ENCODE results near the gene TRPM2.
"Not testable (repeated sequence)": the region's sequence is repeated elsewhere in the genome, so short reads cannot be mapped to it uniquely, and the experiment has no call there.

TRPM2 gene

DNA sequence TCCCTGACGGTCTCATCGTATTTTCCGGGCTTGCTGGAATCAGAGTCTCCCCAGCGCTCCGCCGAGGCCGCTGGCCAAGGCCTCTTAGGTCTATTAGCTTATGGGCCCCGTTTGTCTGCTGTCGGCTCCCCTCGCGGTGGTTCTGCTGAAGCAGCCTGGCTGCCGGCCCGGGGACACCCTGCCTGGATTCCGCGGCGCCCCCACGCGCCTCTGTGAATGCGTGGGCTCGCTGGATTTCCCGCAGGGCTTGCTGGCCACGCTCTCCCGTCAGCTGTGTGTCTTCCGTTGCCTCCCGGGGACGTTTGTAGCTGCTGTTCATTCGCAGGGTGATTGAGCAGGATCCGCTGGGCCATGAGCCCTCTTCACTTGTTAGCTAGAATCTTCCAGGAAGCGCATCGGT is 110.3 kb downstream of the TRPM2 start:
- no peak for DNase-seq (ENCODE audit: low spot score)

GRCh38 chr21:44464351-44464750 is 110.9 kb downstream of the TRPM2 start:
- no peak for DNase-seq (ENCODE audit: low spot score)

GRCh38 chr21:44466351-44466954 is 113.0 kb downstream of the TRPM2 start:
- no peak for DNase-seq (ENCODE audit: low spot score)

- DNase-seq (ENCODE audit: low spot score): no peak
Observed at GRCh38 chr21:44466996-44467858, 113.8 kb downstream of the TRPM2 start.

DNA sequence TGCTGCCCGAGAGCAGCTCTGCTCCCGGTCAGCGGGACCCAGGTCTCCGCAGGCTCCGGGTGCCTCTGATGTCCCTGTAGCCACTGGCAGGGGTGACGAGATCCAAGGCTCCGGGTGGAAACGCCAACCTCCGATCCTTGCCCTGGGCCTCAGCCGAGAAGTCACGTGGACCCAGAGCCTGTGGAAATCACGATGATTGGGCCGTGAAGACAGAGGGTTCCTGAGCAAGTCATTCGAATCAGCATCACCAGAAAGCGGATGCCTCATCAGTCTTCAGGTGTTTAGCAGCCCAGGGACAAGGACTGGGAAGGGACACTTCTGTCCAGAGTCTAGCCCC is 114.4 kb downstream of the TRPM2 start:
- DNase-seq (ENCODE audit: low spot score): no peak

DNA sequence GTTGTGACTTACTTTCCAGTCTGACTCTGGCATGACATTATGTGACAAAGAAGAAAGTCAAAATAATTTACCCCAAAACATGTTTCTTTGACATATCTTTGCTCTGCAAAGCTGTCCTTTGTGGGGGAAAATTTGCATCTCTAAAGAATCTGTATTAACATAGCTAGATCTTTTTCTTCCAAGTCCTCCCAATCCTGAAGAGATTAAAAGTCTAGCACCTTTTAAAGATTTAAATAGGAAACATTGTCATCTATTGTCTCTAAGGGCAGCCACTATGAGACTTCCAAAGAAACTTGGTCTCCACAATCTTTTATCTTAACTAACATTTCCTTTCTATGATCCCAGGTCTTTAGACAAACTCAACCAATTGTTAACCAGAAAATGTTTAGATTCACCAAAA is 117.9 kb downstream of the TRPM2 start:
- no peak for DNase-seq (ENCODE audit: low spot score)

DNA sequence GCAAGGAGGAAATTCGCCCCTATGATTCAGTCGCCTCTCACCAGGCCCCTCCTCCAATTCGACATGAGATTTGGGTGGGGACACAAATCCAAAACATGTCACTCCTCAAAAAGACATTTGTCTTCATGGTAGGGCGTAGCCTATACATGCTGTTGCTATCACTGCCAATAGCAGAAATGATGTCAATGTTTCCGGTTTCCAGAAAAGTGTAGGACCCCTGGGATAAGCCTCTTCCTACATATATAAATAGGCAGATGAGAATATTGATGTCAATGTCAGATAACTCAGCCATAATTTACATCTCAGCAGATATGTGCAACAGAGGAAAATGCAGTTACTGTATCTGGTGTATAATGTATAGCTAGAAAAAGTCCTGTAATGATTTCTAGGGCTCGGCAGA is 118.6 kb downstream of the TRPM2 start:
- DNase-seq (ENCODE audit: low spot score): no peak

- DNase-seq (ENCODE audit: low spot score): no peak
Observed at GRCh38 chr21:44473915-44474555, 120.6 kb downstream of the TRPM2 start.

DNA sequence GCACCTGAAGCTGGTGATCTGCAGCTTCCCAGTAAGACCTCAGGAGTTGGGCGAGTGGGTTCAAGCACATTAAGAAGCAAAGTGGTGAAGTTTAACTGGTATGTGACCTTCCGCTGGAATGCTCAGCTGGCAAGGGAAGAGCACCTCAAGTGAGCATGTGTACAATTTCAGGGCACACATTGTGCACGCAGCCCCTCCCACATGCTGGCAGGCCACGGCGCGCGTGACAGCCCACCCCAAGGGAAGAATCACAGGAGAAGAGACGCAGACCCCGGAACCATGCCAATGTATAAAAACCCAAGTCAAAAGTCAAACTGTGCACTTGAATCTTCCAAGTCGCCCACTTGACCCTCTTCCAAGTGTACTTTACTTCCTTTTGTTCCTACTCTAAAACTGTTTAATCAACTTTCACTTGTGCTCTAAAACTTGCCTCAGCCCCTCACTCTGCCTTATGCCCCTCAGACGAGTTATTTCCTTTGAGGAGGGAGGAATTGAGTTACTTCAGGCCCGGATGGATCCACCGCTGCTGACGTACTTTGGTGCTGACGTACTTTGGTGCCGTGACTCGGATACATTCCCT is 121.9 kb downstream of the TRPM2 start:
- no peak for DNase-seq (ENCODE audit: low spot score)

- DNase-seq (ENCODE audit: low spot score): no peak
Observed at GRCh38 chr21:44477131-44477530, 123.7 kb downstream of the TRPM2 start.

- DNase-seq (ENCODE audit: low spot score): no peak
Observed at GRCh38 chr21:44477712-44478111, 124.3 kb downstream of the TRPM2 start.

GRCh38 chr21:44478124-44478800 is 124.8 kb downstream of the TRPM2 start:
- DNase-seq (ENCODE audit: low spot score): no peak

- no peak for DNase-seq (ENCODE audit: low spot score)
Observed at GRCh38 chr21:44478801-44479167, 125.4 kb downstream of the TRPM2 start.

DNA sequence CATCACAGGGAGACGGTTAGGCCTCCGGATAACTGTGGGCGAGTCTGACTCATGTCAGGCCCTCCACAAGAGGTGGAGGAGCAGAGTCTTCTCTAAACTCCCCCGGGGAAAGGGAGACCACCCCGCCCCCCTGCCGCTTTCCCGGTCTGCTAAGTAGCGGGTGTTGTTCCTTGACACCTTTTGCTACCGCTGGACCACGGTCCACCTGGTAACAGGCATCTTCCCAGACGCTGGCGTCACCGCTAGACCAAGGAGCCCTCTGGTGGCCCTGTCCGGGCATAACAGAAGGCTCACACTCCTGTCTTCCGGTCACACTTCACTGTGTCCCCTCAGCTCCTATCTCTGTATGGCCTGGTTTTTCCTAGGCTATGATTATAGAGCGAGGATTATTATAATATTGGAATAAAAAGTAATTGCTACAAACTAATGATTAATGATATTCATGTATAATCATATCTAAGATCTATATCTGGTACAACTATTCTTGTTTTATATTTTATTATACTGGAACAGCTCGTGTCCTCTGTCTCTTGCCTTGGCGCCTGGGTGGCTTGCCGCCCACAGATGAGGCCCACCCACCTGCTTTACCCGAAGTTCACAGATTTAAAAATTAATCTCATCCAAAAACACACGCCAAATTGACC is 126.3 kb downstream of the TRPM2 start:
- DNase-seq (ENCODE audit: low spot score): not testable (repeated sequence)

DNA sequence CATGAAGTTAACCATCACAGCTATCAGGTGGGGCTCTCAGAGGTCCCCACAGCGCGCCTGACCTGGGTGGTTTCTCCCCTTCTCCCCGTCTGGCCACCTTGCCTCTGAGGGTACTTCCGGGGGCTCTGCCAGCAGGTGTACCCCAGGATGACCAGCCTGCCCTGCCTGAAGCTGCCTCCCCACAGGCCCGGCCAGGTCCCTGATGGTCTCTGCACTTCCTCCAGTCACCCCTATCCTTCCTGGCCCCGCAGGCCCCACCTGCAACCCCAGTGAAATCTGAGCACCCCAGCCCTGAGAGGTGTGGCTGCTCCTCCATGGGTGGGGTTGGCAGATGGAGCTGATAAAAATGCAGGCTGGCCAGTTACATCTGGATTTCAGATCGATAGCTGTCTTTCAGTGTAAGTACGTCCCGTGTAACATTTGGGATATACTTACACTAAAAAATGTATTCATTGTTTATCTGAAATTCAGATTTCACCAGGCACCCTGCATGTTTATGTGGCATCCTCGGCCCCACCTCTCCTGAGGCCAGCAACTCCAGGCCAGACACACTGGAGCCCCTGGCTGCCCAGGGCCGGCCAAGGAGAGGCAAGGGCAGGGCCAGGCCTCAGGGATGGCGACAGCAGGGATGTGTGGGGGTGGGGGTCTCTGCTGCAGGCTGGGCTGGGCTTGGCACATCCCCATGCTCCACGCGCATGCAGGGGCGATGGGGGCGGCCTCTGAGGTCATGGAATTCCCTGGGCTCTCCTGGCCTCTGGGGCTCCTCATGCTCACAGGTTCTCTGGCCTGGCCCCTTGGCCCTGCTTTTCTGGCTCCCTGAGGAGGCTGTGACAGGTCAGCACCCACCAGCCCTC is 127.0 kb downstream of the TRPM2 start:
- no peak for DNase-seq (ENCODE audit: low spot score)

GRCh38 chr21:44482581-44483287 is 129.3 kb downstream of the TRPM2 start:
- no peak for DNase-seq (ENCODE audit: low spot score)

GRCh38 chr21:44483288-44484237 is 130.1 kb downstream of the TRPM2 start:
- DNase-seq (ENCODE audit: low spot score): no peak

DNA sequence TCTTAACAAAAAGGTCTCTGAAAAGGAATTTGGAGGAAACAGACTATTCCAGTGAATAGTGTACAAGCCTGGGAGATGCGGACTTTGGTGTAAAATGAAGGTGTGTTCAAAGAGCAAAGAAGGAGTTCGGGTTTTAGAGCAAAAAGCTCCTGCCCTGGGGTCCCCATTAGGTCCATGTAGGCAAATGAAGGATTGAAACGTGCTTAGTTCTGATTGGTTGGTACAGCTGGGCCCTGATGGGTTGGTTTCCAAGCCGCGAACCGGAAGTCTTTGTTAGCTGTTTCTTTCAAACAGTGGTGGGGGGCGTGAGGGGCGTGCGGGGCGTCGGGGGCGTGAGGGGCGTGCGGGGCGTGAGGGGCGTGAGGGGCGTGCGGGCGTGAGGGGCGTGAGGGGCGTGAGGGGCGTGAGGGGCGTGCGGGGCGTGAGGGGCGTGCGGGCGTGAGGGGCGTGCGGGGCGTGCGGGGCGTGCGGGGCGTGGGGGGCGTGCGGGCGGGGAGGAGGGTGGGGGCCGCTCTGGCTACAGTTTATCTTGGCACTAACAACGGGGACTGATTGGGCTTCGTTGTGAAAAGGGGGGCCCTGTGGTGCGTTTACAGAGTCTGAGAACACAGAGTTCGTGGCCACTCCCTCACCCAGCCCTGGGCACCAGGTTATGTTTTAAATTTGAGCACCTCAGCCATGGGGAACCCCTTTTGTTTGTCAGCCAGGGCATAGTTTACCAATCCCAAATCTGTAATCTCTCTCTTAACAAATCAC is 131.3 kb downstream of the TRPM2 start:
- no peak for DNase-seq (ENCODE audit: low spot score)
